Measurements from ENCODE around the gene PRKG2.

The PRKG2 gene

GRCh38 chr4:81215931-81216330 lies 909 bp upstream of the PRKG2 start:
- no peak for DNase-seq (ENCODE audit: low spot score)

GRCh38 chr4:81214144-81214880 lies 710 bp downstream of the PRKG2 start:
- peak; percentile 28 for DNase-seq (ENCODE audit: low spot score)

DNA sequence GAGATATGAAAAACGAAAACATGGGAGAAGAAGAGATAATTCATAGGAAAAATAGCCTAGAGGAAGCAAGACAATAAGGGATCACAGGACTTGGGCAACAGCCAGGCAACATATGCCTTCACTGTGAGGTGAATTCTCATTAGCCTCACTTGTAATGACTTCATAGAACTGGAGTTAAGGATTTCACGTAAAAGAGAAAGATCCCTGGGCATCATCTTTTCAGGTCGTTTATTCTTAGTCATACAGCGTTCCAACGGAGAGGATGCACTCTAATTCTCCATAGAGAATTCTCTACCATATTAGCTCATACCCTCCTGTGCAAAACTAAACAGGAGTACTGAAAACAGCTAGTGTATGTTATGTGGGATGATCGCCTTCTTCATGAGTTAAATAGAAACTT lies 1.4 kb downstream of the PRKG2 start:
- DNase-seq (ENCODE audit: low spot score), result no peak

DNA sequence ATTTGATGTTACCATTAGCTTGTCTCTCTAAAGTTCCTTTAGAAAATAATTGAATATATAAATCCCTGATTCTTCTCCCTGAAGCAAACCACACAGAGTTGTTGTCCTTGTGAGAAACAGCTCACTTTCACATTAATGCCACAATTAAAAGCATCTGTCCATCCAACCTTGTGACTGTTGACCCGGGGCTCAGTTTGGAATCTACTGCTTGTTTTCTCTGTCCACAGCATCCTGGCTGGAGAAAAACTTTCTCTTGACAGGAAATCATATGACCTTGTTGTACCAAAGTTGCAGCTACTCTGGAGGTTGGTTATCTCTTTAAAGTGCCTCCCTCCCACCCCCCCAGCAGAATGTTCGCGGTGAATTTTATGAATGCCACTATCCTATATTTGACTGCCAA lies 3.1 kb downstream of the PRKG2 start:
- DNase-seq (ENCODE audit: low spot score), result no peak

DNA sequence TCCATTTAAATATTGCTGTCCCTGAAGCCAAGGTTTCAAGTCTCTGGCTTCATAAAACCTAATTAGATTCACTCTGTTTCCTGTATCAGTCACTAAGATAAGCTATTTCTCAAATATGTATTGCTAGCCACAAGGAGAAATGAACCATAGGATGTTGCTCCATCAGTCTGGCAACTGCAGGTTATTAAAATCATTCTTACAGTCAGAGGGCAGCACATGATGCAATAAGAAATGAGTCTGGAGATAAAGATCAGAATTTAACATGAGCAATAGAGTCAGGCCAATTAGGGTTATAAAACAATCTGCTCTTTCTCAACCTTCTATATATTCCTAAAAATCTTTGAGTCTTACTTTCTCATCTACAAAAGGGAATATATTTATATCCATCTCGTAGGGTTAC lies 7.2 kb downstream of the PRKG2 start:
- no peak for DNase-seq (ENCODE audit: low spot score)

DNA sequence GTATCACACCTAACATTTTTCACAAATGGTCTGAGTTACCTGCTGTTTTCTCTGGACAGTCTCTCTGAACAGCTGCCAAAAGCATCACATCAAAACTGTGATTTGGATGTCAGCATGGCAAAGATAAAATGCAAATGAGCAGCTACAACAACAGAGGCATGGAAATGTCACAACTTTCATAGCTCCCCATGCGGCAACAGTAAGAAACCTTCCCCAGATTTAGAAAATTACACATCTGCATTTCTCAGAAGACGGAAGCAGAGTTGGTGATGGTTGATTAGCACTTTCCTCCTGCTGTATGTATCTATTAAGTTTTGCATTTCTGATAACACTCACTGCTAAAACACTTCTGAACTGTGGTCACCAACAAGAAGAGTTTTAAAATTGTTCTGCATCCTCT lies 9.7 kb downstream of the PRKG2 start:
- no peak for DNase-seq (ENCODE audit: low spot score)

GRCh38 chr4:81204571-81204970 lies 10.5 kb downstream of the PRKG2 start:
- DNase-seq (ENCODE audit: low spot score), result no peak

DNA sequence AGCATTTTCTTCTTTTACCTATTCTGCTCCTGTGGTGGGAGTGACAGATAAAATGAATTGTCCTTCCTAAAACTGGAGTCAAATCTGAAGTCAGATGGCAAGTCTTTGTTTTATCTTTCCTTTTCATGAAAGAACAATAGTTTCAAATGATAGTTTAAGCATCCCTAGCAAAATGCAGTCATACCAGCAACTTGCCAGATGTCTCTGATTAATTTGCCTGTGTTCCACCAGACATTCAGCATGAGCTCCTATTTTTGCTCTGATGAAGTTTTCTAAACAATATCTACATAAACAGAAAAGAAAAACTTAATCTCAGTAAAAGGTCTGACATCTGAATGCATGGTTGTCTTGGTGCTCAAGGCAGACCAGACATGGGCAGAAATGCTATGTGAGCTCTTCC lies 15.2 kb downstream of the PRKG2 start:
- DNase-seq (ENCODE audit: low spot score), result no peak

GRCh38 chr4:81198609-81199008 lies 16.4 kb downstream of the PRKG2 start:
- DNase-seq (ENCODE audit: low spot score), result no peak

GRCh38 chr4:81197864-81198524 lies 17.0 kb downstream of the PRKG2 start:
- no peak for DNase-seq (ENCODE audit: low spot score)

GRCh38 chr4:81196126-81196650 lies 18.8 kb downstream of the PRKG2 start:
- DNase-seq (ENCODE audit: low spot score), result no peak

DNA sequence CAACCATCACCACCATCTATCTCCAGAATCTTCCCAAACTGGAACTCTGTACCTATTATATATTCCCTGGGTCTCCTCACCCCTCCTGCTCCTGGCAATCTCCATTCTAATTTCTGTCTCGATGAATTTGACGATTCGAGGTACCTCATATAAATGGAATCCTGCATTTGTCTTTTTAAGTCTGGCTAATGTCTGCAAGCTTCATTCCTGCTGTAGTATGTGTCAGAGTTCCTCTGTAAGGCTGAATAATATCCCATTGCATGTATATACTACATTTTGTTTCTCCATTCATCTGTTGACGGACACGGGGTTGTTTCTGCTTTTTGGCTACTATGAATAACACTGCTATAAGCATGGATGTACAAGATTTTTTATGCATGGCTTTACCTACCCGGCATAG lies 19.5 kb downstream of the PRKG2 start:
- DNase-seq (ENCODE audit: low spot score), result no peak

DNA sequence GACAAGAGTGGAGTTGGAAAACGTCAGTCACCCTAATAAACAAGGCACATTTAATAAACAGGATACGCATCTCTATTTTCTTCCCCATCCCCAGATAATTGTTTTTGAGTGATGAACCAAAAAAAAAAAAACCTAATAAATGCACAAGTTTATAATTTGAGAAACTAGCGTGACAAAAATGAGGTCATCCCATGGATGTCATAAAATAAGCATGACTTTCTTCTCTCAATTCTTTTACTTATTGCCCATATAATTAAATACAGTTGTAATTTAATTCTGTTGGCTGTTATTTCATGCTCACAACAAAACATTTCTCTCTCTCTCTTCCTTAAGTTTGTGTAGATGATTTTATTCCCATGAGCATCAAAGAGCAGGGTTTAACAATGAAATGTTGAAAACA lies 20.7 kb downstream of the PRKG2 start:
- no peak for DNase-seq (ENCODE audit: low spot score)

DNA sequence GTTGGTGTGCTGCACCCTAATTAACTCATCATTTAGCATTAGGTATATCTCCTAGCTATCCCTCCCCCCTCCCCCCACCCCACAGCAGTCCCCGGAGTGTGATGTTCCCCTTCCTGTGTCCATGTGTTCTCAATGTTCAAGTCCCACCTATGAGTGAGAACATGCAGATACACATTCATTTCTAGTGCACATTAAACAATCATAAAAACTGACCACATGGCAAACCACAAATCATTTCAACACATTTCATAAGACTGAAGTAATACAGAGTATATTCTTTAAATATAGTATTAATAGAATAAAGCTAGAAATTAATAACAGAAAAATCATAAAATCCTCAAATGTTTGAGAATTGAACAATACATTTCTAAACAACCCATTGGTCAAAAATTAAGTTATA lies 34.1 kb downstream of the PRKG2 start:
- DNase-seq (ENCODE audit: low spot score), result no peak

DNA sequence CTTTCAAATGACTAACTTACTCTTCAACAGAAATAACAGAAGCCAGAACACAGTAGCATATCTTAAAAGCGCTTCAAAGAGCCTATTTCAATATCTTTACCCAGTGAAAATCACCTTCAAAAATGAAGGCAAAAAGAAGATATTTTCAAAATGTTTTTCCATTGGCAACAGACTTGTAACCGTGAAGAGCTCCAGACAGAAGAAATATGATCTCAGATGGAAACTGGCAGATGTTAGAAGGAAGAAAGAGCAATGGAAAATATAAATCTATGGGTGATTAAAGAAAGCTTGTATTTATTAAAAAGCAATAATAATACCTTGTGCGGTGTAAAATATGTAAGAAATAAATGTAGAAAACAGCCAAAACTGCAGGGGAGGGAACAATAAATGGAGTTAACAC lies 35.7 kb downstream of the PRKG2 start:
- DNase-seq (ENCODE audit: low spot score), result no peak

- DNase-seq (ENCODE audit: low spot score), result no peak
Observed at GRCh38 chr4:81173213-81173612, 41.8 kb downstream of the PRKG2 start.

DNA sequence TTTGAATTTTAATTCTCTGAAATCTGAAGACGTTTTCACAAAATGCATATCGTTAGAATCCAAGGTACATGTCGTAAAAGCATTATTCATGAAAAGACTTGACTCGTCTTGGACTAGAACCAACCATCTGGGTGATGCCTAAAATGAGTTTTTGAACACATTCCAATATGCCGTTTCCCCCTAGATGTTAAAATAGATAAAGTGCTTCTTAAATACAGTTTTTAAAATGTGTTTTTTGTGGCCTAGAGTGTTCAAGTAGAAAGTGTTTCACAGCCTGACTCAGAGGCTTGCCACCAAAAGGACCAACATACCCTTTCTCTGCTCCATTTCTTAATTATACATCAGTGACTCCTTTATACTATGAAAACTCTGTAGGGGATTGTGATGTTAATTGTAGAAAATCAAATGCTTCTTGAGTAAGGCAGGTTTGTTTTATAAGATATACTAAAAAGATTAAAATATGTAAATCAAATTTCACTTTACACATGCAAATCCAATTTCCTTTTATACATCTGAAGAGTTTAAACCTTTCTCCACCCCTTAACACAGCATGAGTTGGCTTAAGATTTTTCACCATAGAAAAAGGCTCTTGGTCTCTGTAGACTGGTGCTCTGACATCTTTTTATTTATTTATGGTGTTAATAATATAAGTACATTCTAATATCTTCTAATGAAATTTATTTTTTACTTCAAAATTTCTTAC lies 48.4 kb downstream of the PRKG2 start:
- no peak for DNase-seq (ENCODE audit: low spot score)

DNA sequence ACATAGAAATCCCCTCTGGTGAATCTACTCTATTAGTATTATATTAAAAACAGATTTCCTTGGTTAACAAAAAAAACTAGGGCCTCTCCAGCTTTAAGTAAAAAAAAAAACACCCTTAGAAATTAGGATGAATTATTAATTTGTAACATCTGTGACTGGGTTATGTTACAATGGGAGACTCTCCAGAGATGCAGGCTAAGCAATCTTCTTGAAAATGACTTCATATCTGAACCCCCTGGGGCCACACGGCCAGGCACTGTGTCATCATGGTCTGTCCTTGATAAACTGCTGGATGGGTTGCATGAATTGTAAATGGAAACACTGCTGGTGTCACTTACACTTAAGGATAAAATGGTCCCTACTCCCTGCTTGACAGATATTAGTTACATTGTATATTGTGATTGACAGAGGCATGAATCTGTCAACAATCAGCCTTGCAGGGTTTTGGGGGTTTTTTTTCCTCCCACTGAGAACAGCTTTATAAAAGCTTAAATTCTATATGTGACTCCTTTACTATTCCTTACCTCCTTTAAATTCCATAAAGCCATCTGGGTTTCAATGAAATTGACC lies 49.1 kb downstream of the PRKG2 start:
- DNase-seq (ENCODE audit: low spot score), result no peak

DNA sequence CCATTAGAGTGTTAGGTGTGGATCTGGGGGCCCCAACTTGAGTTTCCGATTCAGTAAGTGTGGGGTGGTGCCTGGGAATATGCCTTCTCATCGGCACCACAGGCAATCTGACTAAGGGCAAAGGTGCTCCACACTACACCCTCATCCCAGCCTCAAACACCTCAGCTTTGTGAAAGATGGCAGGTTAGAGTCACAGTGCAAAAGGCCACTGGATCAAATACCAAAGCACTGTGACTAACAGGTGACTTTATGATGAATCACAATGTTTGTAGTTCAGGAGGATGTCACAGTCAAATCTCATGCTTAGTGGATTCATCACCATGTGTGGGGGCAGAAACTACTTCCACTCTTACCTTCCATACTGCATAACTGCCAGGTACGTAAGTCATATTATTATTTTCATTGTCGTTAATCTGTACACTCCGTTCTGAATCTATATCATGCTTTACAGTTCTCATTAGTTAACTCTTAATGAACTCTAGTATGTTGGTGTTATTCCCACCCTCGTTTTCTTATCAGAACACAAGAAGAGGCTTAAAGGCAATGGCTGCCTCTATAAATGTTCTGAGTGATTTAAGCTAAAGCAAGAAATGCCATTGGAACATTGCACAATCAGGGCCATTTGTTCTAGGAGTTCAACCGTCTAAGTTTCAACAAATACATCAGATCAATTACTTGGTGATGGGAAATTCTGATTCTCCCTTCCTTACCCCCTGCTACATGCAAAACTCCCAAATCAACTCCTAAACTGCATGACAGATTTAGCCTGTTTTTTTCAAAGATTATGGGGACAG lies 50.2 kb downstream of the PRKG2 start:
- DNase-seq (ENCODE audit: low spot score), result no peak

DNA sequence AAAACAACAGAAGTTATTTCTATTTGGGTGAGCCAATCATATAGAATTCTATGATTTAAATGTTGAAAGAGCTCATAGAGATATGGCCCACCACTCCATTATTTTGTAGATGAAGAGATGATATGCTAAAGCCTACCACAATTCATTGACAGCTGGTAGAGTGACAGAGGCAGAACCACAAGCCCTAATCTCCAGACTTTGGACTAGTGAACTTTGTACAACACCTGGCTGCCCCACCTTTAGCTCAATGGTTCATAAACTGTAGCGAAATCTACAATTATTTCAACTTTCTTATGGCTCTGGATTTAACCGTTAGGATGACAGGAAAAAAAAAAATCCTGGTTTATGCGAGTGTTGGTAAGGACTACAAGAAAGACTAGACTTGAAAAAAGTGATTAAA lies 50.9 kb downstream of the PRKG2 start:
- DNase-seq (ENCODE audit: low spot score), result no peak

DNA sequence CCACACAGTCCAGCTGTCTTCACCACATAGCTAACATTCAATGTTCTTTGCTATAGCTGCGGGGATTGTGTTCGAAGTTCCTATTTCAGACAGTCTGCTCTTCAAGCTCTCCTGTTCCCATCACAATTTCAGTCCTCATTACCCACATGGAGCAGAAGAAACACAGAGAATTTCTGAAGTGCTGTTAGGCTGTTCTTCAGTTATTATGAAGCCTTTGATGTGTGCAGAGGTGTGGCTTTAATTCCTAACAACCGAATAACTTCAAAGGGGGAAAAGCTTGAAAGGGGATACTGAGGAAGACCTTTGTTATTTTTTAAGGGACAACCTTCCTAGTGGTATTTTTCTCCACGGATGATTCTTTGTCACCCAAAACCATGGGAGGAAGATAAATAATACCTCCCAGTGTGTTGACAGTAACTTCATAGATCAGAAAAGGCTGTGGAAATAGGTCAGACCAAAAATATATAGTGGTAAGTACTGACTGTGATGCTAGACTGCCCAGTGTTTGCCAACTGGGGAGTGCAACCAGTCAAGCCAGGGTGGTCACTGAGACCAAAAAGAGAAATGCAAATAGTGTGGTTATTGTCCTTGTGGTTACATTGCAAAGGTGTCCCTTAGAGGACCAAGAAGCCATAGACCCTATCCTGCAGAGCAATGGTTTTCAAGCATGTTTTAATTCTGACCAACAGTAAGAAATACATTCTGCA lies 52.1 kb downstream of the PRKG2 start:
- DNase-seq (ENCODE audit: low spot score), result no peak

Data from Ammon's horn (tissue), 1 donor.